SK-N-SH (cell line): ENCODE results near the gene CLASP2. TPM values are rescaled to one million over a fixed set of nuclear protein-coding genes. Genes with fewer than 3 reads are reported as not detected.

ENCODE experiments used
- CTCF ChIA-PET: fragments of 300-600, 350-600 bp; formaldehyde crosslinking; extraction: SDS; loops from one replicate; lab custom pipeline; 2021; lab: Yijun Ruan, JAX
- POLR2A ChIA-PET: fragments of 350-600 bp; sonication (Branson Sonifier 250); formaldehyde crosslinking; extraction: SDS; loops from one replicate; lab custom pipeline; 2020; ENCODE audit warnings: antibody characterized with exemption, inconsistent platforms; lab: Yijun Ruan, JAX
- DNase-seq: peaks from one replicate; pipeline ENCODE4 v3.0.0; 2012
- H2AFZ ChIP-seq: fragments of 200-600 bp; sonication (generic); 2 replicates; pipeline ENCODE4 v1.8.1; 2016; ENCODE audit warnings: antibody characterized with exemption, mild to moderate bottlenecking, low read depth
- H3F3A ChIP-seq: fragments of 200-600 bp; sonication (generic); replicated peaks from 2 replicates; pipeline ENCODE3; 2016; ENCODE audit warnings: antibody characterized with exemption, mild to moderate bottlenecking; ENCODE audit not compliant: insufficient read depth
- H3K27ac ChIP-seq, 2 experiments: fragments of 200-500 bp in 1 of 2; fragments of 200-600 bp in 1 of 2; sonication (Bioruptor generic) in 1 of 2; sonication (generic), shearing (Covaris generic) in 1 of 2; 2 replicates each; pipeline versions ENCODE4 v1.5.1 to v1.6.1; 2014 to 2016; ENCODE audit warnings: low read depth in 2 of 2, inconsistent platforms in 1 of 2, low read length in 1 of 2, mild to moderate bottlenecking in 1 of 2, mixed read lengths in 1 of 2
- H3K27me3 ChIP-seq: fragments of 200-600 bp; sonication (generic), shearing (Covaris generic); 2 replicates; pipeline ENCODE4 v1.6.1; 2016; ENCODE audit warnings: mixed run types; ENCODE audit not compliant: insufficient read depth
- H3K36me3 ChIP-seq, 2 experiments: fragments of 200-500 bp in 1 of 2; fragments of 200-600 bp in 1 of 2; sonication (Bioruptor generic) in 1 of 2; sonication (generic) in 1 of 2; replicated peaks in 1 of 2; 2 replicates each; pipeline versions ENCODE3 to v1.5.1; 2014 to 2016; ENCODE audit warnings: low read length in 1 of 2, mild to moderate bottlenecking in 1 of 2; ENCODE audit not compliant: insufficient read depth in 2 of 2, control insufficient read depth in 1 of 2
- H3K4me1 ChIP-seq, 2 experiments: fragments of 200-500 bp in 1 of 2; fragments of 200-600 bp in 1 of 2; sonication (Bioruptor generic) in 1 of 2; sonication (generic), shearing (Covaris generic) in 1 of 2; 2 replicates each; pipeline versions ENCODE4 v1.5.1 to v1.6.1; 2014 to 2016; ENCODE audit warnings: low read depth in 1 of 2, low read length in 1 of 2, mixed run types in 1 of 2; ENCODE audit not compliant: insufficient read depth in 2 of 2, control insufficient read depth in 1 of 2
- H3K4me2 ChIP-seq: fragments of 200-600 bp; sonication (generic), shearing (Covaris generic); 2 replicates; pipeline ENCODE4 v1.6.1; 2017; ENCODE audit warnings: mixed run types
- H3K4me3 ChIP-seq, 2 experiments: fragments of 200-500 bp in 1 of 2; fragments of 200-600 bp in 1 of 2; sonication (Bioruptor generic) in 1 of 2; sonication (generic), shearing (Covaris generic) in 1 of 2; 2 replicates each; pipeline versions ENCODE4 v1.5.1 to v1.8.1; 2014 to 2016; ENCODE audit warnings: low read depth in 2 of 2, inconsistent platforms in 1 of 2, low read length in 1 of 2, mild to moderate bottlenecking in 1 of 2, mixed read lengths in 1 of 2, moderate library complexity in 1 of 2
- H3K79me2 ChIP-seq: fragments of 200-600 bp; sonication (generic); 2 replicates; pipeline ENCODE4 v1.8.1; 2017; ENCODE audit warnings: mild to moderate bottlenecking; ENCODE audit not compliant: insufficient read depth
- H3K9ac ChIP-seq: fragments of 200-600 bp; sonication (generic); 2 replicates; pipeline ENCODE4 v1.6.1; 2017; ENCODE audit warnings: mixed run types
- H3K9me2 ChIP-seq: fragments of 200-600 bp; sonication (generic); 2 replicates; pipeline ENCODE4 v1.6.1; 2017; ENCODE audit warnings: mixed run types
- H3K9me3 ChIP-seq: fragments of 200-600 bp; sonication (generic); 2 replicates; pipeline ENCODE4 v1.6.1; 2017; ENCODE audit warnings: mixed run types, mild to moderate bottlenecking, moderate library complexity
- H4K20me1 ChIP-seq: fragments of 200-600 bp; sonication (generic); 2 replicates; pipeline ENCODE4 v1.6.1; 2017; ENCODE audit warnings: mild to moderate bottlenecking, mixed run types; ENCODE audit not compliant: insufficient read depth
- CHD2 ChIP-seq: fragments of 150-350 bp; IDR thresholded peaks from 2 replicates; pipeline ENCODE4 v1.6.1; 2018; ENCODE audit warnings: low read length; ENCODE audit not compliant: partially characterized antibody
- ELF1 ChIP-seq: IDR thresholded peaks from 2 replicates; pipeline ENCODE4 v1.4.0; 2012
- EP300 ChIP-seq, 2 experiments: IDR thresholded peaks; 2 replicates each; pipeline versions ENCODE4 v1.4.0 to v1.6.1; 2012; ENCODE audit warnings: borderline replicate concordance in 1 of 2, low read depth in 1 of 2, low read length in 1 of 2
- FOXJ3 ChIP-seq: sonication (generic); formaldehyde crosslinking; IDR thresholded peaks from 2 replicates; pipeline ENCODE4 v1.5.1; 2020; ENCODE audit warnings: mild to moderate bottlenecking, missing genetic modification reagents
- FOXM1 ChIP-seq: IDR thresholded peaks from 2 replicates; pipeline ENCODE4 v1.4.0; 2012; ENCODE audit warnings: low read depth, mild to moderate bottlenecking
- JUND ChIP-seq: IDR thresholded peaks from 2 replicates; pipeline ENCODE4 v1.4.0; 2012
- MXI1 ChIP-seq: IDR thresholded peaks from 2 replicates; pipeline ENCODE4 v1.6.1; 2012; ENCODE audit warnings: mild to moderate bottlenecking, low read depth, low read length, improper control_type of control experiment
- NRF1 ChIP-seq: IDR thresholded peaks from 2 replicates; pipeline ENCODE4 v1.6.1; 2012; ENCODE audit warnings: low read depth, mild to moderate bottlenecking, low read length
- RAD21 ChIP-seq: IDR thresholded peaks from 2 replicates; pipeline ENCODE4 v1.6.1; 2012; ENCODE audit warnings: mild to moderate bottlenecking, low read length
- RXRA ChIP-seq: IDR thresholded peaks from 2 replicates; pipeline ENCODE4 v1.4.0; 2012; ENCODE audit warnings: low read depth, mild to moderate bottlenecking, borderline replicate concordance
- SIN3A ChIP-seq: IDR thresholded peaks from 2 replicates; pipeline ENCODE4 v1.6.1; 2012; ENCODE audit warnings: low read depth, mild to moderate bottlenecking, low read length, moderate library complexity, borderline replicate concordance
- TCF12 ChIP-seq: IDR thresholded peaks from 2 replicates; pipeline ENCODE4 v1.4.0; 2012
- WGBS: methylation state at CpG from one replicate; pipeline ENCODE4 v1.1.6; 2017; ENCODE audit warnings: low lambda C conversion rate; 5-methylcytosine and 5-hydroxymethylcytosine counted together
- polyA plus RNA-seq, 3 experiments: library from polyadenylated mRNA; depleted of rRNA; stranded (reverse); fragments of >200 nt; gene quantifications; 2 replicates each; pipeline ENCODE4 v1.2.3, GENCODE V29; 2012
- TF ChIP-seq, protein P1 (sequence below): IDR thresholded peaks from 2 replicates; pipeline ENCODE4 v1.4.0; 2012; ENCODE audit warnings: low read depth, borderline replicate concordance
- TF ChIP-seq, protein P2 (sequence below): fragments of 150-350 bp; IDR thresholded peaks from 2 replicates; pipeline ENCODE4 v1.6.1; 2016; ENCODE audit warnings: mild to moderate bottlenecking, low read depth, low read length
- TF ChIP-seq, protein P3 (sequence below): IDR thresholded peaks from 2 replicates; pipeline ENCODE4; 2012
- TF ChIP-seq, protein P4 (sequence below): IDR thresholded peaks from 2 replicates; pipeline ENCODE4 v1.4.0; 2012; ENCODE audit warnings: low read depth
- TF ChIP-seq, protein P5 (sequence below): IDR thresholded peaks from 2 replicates; pipeline ENCODE4 v1.4.0; 2012; ENCODE audit warnings: low read depth, borderline replicate concordance

CLASP2 gene
- polyA plus RNA-seq, 1 of the 3 experiments (the other 2 are of a cell fraction): 13.2 TPM

DNA sequence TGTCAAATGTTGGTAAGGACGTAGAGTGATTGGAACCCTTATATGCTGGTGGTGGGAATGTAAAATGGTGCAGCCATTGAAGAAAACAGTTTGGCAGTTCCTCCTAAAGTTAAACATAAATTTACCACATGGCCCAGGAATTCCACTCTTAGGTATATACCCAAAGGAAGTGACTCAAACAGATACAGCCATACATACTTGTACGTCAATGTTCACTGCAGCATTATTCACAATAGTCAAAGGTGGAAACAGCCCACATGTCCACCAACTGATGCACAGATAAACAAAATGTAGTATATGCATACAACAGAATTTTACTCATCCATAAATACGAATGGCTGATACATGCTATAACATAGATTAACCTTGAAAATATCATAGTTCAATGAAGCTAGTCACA is 13.2 kb downstream of the CLASP2 start:
- POLR2A ChIA-PET: no interaction called here
- H4K20me1 ChIP-seq: no peaks in the 10 kb centered on the region
- no peak overlapping the region for H3K4me3 ChIP-seq
- H3K36me3 ChIP-seq: peaks cover 0 to 41% of the 10 kb centered on the region in 2 experiments
- WGBS: 93% methylated on average over 3 of the region's 3 CpGs
- H2AFZ ChIP-seq: no peak overlapping the region
- H3F3A ChIP-seq: peaks cover 4% of the 10 kb centered on the region
- TF ChIP-seq RXRA (no peak), CHD2 (no peak), SIN3A (no peak), JUND (no peak), FOXJ3 (no peak), RAD21 (no peak), ELF1 (no peak), TCF12 (no peak), MXI1 (no peak), FOXM1 (no peak), EP300 (IDR thresholded peaks at IDR 0.05; ENCODE audit: borderline replicate concordance in 1 of 2, low read depth in 1 of 2, low read length in 1 of 2) (no peak), NRF1 (no peak)
- TF ChIP-seq, protein P1, sequence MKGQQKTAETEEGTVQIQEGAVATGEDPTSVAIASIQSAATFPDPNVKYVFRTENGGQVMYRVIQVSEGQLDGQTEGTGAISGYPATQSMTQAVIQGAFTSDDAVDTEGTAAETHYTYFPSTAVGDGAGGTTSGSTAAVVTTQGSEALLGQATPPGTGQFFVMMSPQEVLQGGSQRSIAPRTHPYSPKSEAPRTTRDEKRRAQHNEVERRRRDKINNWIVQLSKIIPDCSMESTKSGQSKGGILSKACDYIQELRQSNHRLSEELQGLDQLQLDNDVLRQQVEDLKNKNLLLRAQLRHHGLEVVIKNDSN: no peak
- TF ChIP-seq, protein P2, sequence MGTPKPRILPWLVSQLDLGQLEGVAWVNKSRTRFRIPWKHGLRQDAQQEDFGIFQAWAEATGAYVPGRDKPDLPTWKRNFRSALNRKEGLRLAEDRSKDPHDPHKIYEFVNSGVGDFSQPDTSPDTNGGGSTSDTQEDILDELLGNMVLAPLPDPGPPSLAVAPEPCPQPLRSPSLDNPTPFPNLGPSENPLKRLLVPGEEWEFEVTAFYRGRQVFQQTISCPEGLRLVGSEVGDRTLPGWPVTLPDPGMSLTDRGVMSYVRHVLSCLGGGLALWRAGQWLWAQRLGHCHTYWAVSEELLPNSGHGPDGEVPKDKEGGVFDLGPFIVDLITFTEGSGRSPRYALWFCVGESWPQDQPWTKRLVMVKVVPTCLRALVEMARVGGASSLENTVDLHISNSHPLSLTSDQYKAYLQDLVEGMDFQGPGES: no peak
- TF ChIP-seq, protein P3, sequence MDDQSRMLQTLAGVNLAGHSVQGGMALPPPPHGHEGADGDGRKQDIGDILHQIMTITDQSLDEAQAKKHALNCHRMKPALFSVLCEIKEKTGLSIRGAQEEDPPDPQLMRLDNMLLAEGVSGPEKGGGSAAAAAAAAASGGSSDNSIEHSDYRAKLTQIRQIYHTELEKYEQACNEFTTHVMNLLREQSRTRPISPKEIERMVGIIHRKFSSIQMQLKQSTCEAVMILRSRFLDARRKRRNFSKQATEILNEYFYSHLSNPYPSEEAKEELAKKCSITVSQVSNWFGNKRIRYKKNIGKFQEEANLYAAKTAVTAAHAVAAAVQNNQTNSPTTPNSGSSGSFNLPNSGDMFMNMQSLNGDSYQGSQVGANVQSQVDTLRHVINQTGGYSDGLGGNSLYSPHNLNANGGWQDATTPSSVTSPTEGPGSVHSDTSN: no peak
- TF ChIP-seq, protein P4, sequence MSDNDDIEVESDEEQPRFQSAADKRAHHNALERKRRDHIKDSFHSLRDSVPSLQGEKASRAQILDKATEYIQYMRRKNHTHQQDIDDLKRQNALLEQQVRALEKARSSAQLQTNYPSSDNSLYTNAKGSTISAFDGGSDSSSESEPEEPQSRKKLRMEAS: no peak
- TF ChIP-seq, protein P5, sequence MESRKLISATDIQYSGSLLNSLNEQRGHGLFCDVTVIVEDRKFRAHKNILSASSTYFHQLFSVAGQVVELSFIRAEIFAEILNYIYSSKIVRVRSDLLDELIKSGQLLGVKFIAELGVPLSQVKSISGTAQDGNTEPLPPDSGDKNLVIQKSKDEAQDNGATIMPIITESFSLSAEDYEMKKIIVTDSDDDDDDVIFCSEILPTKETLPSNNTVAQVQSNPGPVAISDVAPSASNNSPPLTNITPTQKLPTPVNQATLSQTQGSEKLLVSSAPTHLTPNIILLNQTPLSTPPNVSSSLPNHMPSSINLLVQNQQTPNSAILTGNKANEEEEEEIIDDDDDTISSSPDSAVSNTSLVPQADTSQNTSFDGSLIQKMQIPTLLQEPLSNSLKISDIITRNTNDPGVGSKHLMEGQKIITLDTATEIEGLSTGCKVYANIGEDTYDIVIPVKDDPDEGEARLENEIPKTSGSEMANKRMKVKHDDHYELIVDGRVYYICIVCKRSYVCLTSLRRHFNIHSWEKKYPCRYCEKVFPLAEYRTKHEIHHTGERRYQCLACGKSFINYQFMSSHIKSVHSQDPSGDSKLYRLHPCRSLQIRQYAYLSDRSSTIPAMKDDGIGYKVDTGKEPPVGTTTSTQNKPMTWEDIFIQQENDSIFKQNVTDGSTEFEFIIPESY: no peak
- TF ChIP-seq, all 33 proteins: peak for 0
- Histone ChIP-seq H3K27ac (no peak overlapping the region), H3K27me3 (no peaks in the 10 kb centered on the region), H3K4me1 (no peaks in the 10 kb centered on the region), H3K9me2 (no peaks in the 10 kb centered on the region; the same call in 1 of the 2 replicates), H3K9me3 (peaks cover 35% of the 10 kb centered on the region; the same call in 1 of the 2 replicates), H3K79me2 (peaks cover 98% of the 10 kb centered on the region), H3K9ac (no peak overlapping the region), H3K4me2 (no peak overlapping the region)
- CTCF ChIA-PET: interaction anchor here (1.1 kb wide), 1 partner anchor 12 kb away, joined by 3 read pairs; no protein-coding TSS in a partner anchor
- DNase-seq: no peak
